ENCODE measurements around the gene PPFIA2.

- no peak for TF ChIP-seq CTCF (IDR thresholded peaks at IDR 0.05)
- no peak for TF ChIP-seq POLR2AphosphoS5 (IDR thresholded peaks at IDR 0.05)
Measured at GRCh38 chr12:81339071-81339470, 420.1 kb downstream of the PPFIA2 start.

Measured in stomach (tissue), 4 donors.